ENCODE data around the gene XRN1. TPM values are rescaled to one million over a fixed set of nuclear protein-coding genes. Genes with fewer than 3 reads are reported as not detected.
A peak's percentile ranks its signal among the peaks of the same experiment; 100 is the strongest.

Gene XRN1
- total RNA-seq, 1 donor from 2014 or later, result 36.7 TPM

DNA sequence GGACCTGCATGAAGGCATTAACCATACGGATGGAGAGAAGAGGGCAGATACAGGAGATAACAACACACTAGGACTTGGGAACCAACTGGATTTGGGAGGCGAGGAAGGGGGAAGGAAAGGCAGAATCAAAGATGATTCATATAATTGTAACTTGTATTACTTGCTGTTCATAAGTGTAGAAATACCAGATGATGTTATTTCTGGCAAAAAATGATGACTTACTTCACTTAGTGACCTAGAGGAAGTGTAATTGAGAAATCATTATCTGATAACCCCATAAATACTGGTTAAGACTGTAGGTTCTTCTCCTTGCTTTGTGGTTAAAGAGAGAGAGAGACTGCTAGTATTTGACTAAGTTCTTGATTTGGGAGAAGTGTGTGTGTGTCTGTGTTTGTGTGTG is 172.0 kb downstream of the XRN1 start:
- no peaks in the 10 kb centered on the region for H3K36me3 ChIP-seq (ENCODE audit: insufficient read depth, low read length)
- H3K4me1 Mint-ChIP-seq (ENCODE audit: low read depth, unreplicated experiment), result peaks cover 10% of the 10 kb centered on the region
- FAIRE-seq (peak; percentile 54), DNase-seq (ENCODE audit: low read depth) (peak; percentile 96)
- no peak overlapping the region for H3K4me3 ChIP-seq (ENCODE audit: insufficient read depth, low read depth, low read length)
- no peaks in the 10 kb centered on the region for H3K36me3 Mint-ChIP-seq (ENCODE audit: low read depth, unreplicated experiment)
- peaks cover 3% of the 10 kb centered on the region for H3K9me3 Mint-ChIP-seq (ENCODE audit: unreplicated experiment)
- TF ChIP-seq, protein P1, sequence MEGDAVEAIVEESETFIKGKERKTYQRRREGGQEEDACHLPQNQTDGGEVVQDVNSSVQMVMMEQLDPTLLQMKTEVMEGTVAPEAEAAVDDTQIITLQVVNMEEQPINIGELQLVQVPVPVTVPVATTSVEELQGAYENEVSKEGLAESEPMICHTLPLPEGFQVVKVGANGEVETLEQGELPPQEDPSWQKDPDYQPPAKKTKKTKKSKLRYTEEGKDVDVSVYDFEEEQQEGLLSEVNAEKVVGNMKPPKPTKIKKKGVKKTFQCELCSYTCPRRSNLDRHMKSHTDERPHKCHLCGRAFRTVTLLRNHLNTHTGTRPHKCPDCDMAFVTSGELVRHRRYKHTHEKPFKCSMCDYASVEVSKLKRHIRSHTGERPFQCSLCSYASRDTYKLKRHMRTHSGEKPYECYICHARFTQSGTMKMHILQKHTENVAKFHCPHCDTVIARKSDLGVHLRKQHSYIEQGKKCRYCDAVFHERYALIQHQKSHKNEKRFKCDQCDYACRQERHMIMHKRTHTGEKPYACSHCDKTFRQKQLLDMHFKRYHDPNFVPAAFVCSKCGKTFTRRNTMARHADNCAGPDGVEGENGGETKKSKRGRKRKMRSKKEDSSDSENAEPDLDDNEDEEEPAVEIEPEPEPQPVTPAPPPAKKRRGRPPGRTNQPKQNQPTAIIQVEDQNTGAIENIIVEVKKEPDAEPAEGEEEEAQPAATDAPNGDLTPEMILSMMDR (IDR thresholded peaks at IDR 0.05; ENCODE audit: insufficient read depth, low read depth, low read length), result no peak
- TF ChIP-seq EZH2 (IDR thresholded peaks at IDR 0.05; ENCODE audit: insufficient read depth, low read length), result no peak
- H3K9ac ChIP-seq (ENCODE audit: low read length), result no peak overlapping the region
- H3K79me2 ChIP-seq (ENCODE audit: insufficient read depth, low read length), result no peaks in the 10 kb centered on the region
- no peak overlapping the region for H3K4me3 Mint-ChIP-seq (ENCODE audit: unreplicated experiment)
- H2AFZ ChIP-seq (ENCODE audit: low read depth, low read length), result no peak overlapping the region
- no peak overlapping the region for H3K27ac ChIP-seq (ENCODE audit: low read depth, low read length)
- no peaks in the 10 kb centered on the region for H3K27me3 ChIP-seq (ENCODE audit: insufficient read depth, low read length)
- peak overlapping the region; percentile 39 for H3K4me2 ChIP-seq (ENCODE audit: low read length)
- no peak overlapping the region for H3K27ac Mint-ChIP-seq (ENCODE audit: unreplicated experiment)
- H3K4me1 ChIP-seq (ENCODE audit: insufficient read depth, low read length), result peaks cover 8% of the 10 kb centered on the region
- H3K9me3 ChIP-seq (ENCODE audit: insufficient read depth, low read depth, low read length), result no peaks in the 10 kb centered on the region
- no peaks in the 10 kb centered on the region for H3K27me3 Mint-ChIP-seq (ENCODE audit: low read depth, unreplicated experiment)
- H4K20me1 ChIP-seq (ENCODE audit: insufficient read depth, low read length), result no peaks in the 10 kb centered on the region

DNA sequence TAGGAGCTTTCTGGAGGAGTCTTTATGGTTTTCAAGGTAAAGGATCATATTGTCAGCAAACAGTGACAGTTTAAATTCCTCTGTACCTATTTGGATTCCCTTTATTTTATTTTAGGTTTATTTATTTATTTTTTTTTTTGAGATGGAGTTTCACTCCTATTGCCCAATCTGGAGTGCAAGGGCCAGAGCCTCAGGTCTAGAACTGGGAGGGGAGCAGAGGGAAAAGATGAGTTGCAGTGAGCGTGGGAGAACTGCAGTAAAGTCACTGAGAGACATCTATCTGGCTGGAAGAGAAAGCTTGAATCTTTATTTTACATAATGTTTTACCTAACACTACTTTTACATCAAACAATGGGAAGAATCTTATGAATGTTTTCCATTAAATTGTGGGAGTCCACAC is 172.9 kb downstream of the XRN1 start:
- no peaks in the 10 kb centered on the region for H4K20me1 ChIP-seq (ENCODE audit: insufficient read depth, low read length)
- H3K27ac ChIP-seq (ENCODE audit: low read depth, low read length), result no peak overlapping the region
- DNase-seq (ENCODE audit: low read depth) (no peak), FAIRE-seq (no peak)
- Mint-ChIP-seq H3K9me3 (ENCODE audit: unreplicated experiment) (peaks cover 3% of the 10 kb centered on the region), H3K4me3 (ENCODE audit: unreplicated experiment) (no peak overlapping the region), H3K4me1 (ENCODE audit: low read depth, unreplicated experiment) (peaks cover 9% of the 10 kb centered on the region), H3K36me3 (ENCODE audit: low read depth, unreplicated experiment) (no peaks in the 10 kb centered on the region), H3K27ac (ENCODE audit: unreplicated experiment) (no peak overlapping the region), H3K27me3 (ENCODE audit: low read depth, unreplicated experiment) (no peaks in the 10 kb centered on the region)
- no peak overlapping the region for H3K4me3 ChIP-seq (ENCODE audit: insufficient read depth, low read depth, low read length)
- no peak for TF ChIP-seq EZH2 (IDR thresholded peaks at IDR 0.05; ENCODE audit: insufficient read depth, low read length)
- TF ChIP-seq, protein P1 (IDR thresholded peaks at IDR 0.05; ENCODE audit: insufficient read depth, low read depth, low read length), result no peak
- no peak overlapping the region for H3K9ac ChIP-seq (ENCODE audit: low read length)
- no peaks in the 10 kb centered on the region for H3K9me3 ChIP-seq (ENCODE audit: insufficient read depth, low read depth, low read length)
- H2AFZ ChIP-seq (ENCODE audit: low read depth, low read length), result no peak overlapping the region
- no peaks in the 10 kb centered on the region for H3K27me3 ChIP-seq (ENCODE audit: insufficient read depth, low read length)
- H3K4me2 ChIP-seq (ENCODE audit: low read length), result no peak overlapping the region
- no peaks in the 10 kb centered on the region for H3K36me3 ChIP-seq (ENCODE audit: insufficient read depth, low read length)
- no peaks in the 10 kb centered on the region for H3K79me2 ChIP-seq (ENCODE audit: insufficient read depth, low read length)
- peaks cover 8% of the 10 kb centered on the region for H3K4me1 ChIP-seq (ENCODE audit: insufficient read depth, low read length)

DNA sequence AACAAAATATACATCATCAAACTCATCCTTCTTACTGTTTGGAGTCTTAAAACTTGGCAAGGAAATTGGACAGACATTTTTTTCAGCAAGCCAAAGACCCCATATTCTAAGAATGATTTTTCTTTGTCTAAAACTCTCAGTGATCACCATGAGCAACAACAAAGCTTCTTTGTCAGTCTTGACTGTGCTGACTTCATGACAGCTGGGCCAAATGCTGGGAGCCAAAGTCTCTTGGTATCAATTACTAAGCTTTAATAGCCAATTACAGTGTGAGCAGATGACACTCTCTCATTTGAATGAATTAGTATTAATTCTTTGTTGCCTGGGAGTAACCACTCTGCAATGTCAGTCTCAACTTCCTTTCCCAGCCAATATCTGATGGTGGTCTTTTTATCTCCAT is 174.3 kb downstream of the XRN1 start:
- Histone ChIP-seq H3K27ac (ENCODE audit: low read depth, low read length) (no peak overlapping the region), H2AFZ (ENCODE audit: low read depth, low read length) (no peak overlapping the region), H3K9ac (ENCODE audit: low read length) (no peak overlapping the region), H3K27me3 (ENCODE audit: insufficient read depth, low read length) (no peaks in the 10 kb centered on the region), H4K20me1 (ENCODE audit: insufficient read depth, low read length) (no peaks in the 10 kb centered on the region), H3K4me1 (ENCODE audit: insufficient read depth, low read length) (peaks cover 8% of the 10 kb centered on the region), H3K4me3 (ENCODE audit: insufficient read depth, low read depth, low read length) (no peak overlapping the region), H3K4me2 (ENCODE audit: low read length) (no peak overlapping the region), H3K36me3 (ENCODE audit: insufficient read depth, low read length) (no peaks in the 10 kb centered on the region), H3K9me3 (ENCODE audit: insufficient read depth, low read depth, low read length) (no peaks in the 10 kb centered on the region), H3K79me2 (ENCODE audit: insufficient read depth, low read length) (no peaks in the 10 kb centered on the region)
- Mint-ChIP-seq H3K36me3 (ENCODE audit: low read depth, unreplicated experiment) (no peaks in the 10 kb centered on the region), H3K4me3 (ENCODE audit: unreplicated experiment) (no peak overlapping the region), H3K9me3 (ENCODE audit: unreplicated experiment) (no peaks in the 10 kb centered on the region), H3K27me3 (ENCODE audit: low read depth, unreplicated experiment) (no peaks in the 10 kb centered on the region), H3K27ac (ENCODE audit: unreplicated experiment) (no peak overlapping the region), H3K4me1 (ENCODE audit: low read depth, unreplicated experiment) (peaks cover 14% of the 10 kb centered on the region)
- no peak for TF ChIP-seq EZH2 (IDR thresholded peaks at IDR 0.05; ENCODE audit: insufficient read depth, low read length)
- TF ChIP-seq, protein P1 (IDR thresholded peaks at IDR 0.05; ENCODE audit: insufficient read depth, low read depth, low read length), result no peak
- DNase-seq (ENCODE audit: low read depth), result no peak
- FAIRE-seq, result no peak
